ENCODE results near the gene KIZ. TPM values are rescaled to one million over a fixed set of nuclear protein-coding genes. Genes with fewer than 3 reads are reported as not detected.
A peak's percentile ranks its signal among the peaks of the same experiment; 100 is the strongest.

Gene KIZ
- total RNA-seq, 1 donor from 2014 or later = 21.1 TPM

DNA sequence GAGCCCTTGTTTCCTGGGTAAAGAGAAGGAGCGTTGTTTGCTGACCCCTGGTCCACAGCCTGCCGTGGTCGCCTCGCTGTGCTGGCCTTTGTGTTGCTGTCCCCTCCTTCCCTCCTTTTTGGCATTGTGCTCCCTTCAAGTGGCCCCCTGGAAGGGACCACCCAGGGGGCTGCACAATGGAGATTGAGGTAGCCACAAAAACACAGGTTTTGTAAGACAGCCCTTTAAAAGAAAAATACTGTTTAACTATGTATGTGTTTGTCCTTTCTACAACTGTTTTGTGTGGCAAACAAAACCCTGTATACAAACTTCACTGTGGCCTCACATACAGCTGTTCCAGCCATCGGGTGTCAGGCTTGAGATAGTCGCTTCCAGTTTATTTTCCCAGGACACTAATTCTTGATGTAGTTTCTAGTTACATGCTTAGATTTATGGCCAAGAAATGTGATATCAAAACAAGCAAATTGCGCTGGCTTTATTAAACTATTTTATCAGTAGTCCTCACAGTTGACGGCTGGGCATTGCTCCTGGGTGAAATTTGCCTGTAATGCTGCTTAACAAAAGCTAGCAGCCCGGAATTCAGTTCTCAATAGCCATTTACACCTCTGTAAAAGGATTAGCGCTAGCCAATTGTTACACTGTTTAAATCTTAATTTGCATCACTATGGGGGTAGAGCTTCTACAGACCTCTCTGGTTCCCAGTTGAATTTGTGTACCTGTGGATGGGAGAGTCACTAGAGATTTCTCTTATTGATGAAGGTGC lies 64.1 kb downstream of the KIZ start:
- no peak for DNase-seq (ENCODE audit: low spot score in 2 of 2, unreplicated experiment in 2 of 2)
- Mint-ChIP-seq H3K4me3 (no peak overlapping the region), H3K27ac (no peak overlapping the region), H3K4me1 (peaks cover 17% of the 10 kb centered on the region), H3K36me3 (peaks cover 3% of the 10 kb centered on the region), H3K27me3 (ENCODE audit: low read depth) (peaks cover 24% of the 10 kb centered on the region), H3K9me3 (no peaks in the 10 kb centered on the region)
- TF ChIP-seq CTCF (IDR thresholded peaks at IDR 0.05; ENCODE audit: unreplicated experiment) = no peak

- peaks cover 24% of the 10 kb centered on the region for H3K27me3 Mint-ChIP-seq (ENCODE audit: low read depth)
- no peak for TF ChIP-seq CTCF (IDR thresholded peaks at IDR 0.05; ENCODE audit: unreplicated experiment)
- no peak for DNase-seq (ENCODE audit: low spot score in 2 of 2, unreplicated experiment in 2 of 2)
- no peak overlapping the region for H3K27ac Mint-ChIP-seq
- no peaks in the 10 kb centered on the region for H3K9me3 Mint-ChIP-seq
- peaks cover 3% of the 10 kb centered on the region for H3K36me3 Mint-ChIP-seq
- H3K4me3 Mint-ChIP-seq = no peak overlapping the region
- H3K4me1 Mint-ChIP-seq = peaks cover 17% of the 10 kb centered on the region
Observed at GRCh38 chr20:21190869-21191268, 65.0 kb downstream of the KIZ start.

GRCh38 chr20:21191839-21192238 lies 66.0 kb downstream of the KIZ start:
- no peak for TF ChIP-seq CTCF (IDR thresholded peaks at IDR 0.05; ENCODE audit: unreplicated experiment)
- H3K36me3 Mint-ChIP-seq = no peaks in the 10 kb centered on the region
- peaks cover 24% of the 10 kb centered on the region for H3K27me3 Mint-ChIP-seq (ENCODE audit: low read depth)
- H3K27ac Mint-ChIP-seq = peak overlapping the region; percentile 32
- peaks cover 17% of the 10 kb centered on the region for H3K4me1 Mint-ChIP-seq
- no peaks in the 10 kb centered on the region for H3K9me3 Mint-ChIP-seq
- no peak for DNase-seq (ENCODE audit: low spot score in 2 of 2, unreplicated experiment in 2 of 2)
- H3K4me3 Mint-ChIP-seq = no peak overlapping the region

- no peak for DNase-seq (ENCODE audit: low spot score in 2 of 2, unreplicated experiment in 2 of 2)
- no peaks in the 10 kb centered on the region for H3K4me1 Mint-ChIP-seq
- TF ChIP-seq CTCF (IDR thresholded peaks at IDR 0.05; ENCODE audit: unreplicated experiment) = no peak
- no peaks in the 10 kb centered on the region for H3K27me3 Mint-ChIP-seq (ENCODE audit: low read depth)
- no peak overlapping the region for H3K4me3 Mint-ChIP-seq
- no peaks in the 10 kb centered on the region for H3K9me3 Mint-ChIP-seq
- H3K36me3 Mint-ChIP-seq = peaks cover 6% of the 10 kb centered on the region
- H3K27ac Mint-ChIP-seq = no peak overlapping the region
Observed at GRCh38 chr20:21202259-21202658, 76.4 kb downstream of the KIZ start.

GRCh38 chr20:21203088-21203656 lies 77.3 kb downstream of the KIZ start:
- Mint-ChIP-seq H3K27ac (no peak overlapping the region), H3K27me3 (ENCODE audit: low read depth) (no peaks in the 10 kb centered on the region), H3K4me3 (no peak overlapping the region), H3K36me3 (peaks cover 6% of the 10 kb centered on the region), H3K4me1 (no peaks in the 10 kb centered on the region), H3K9me3 (no peaks in the 10 kb centered on the region)
- no peak for DNase-seq (ENCODE audit: low spot score in 2 of 2, unreplicated experiment in 2 of 2)
- TF ChIP-seq CTCF (IDR thresholded peaks at IDR 0.05; ENCODE audit: unreplicated experiment) = no peak

All from mesothelial cell of epicardium (in vitro differentiated cells).